H9 (cell line): Measurements from ENCODE around the gene PDE6H. TPM values are rescaled to one million over a fixed set of nuclear protein-coding genes. Genes with fewer than 3 reads are reported as not detected.

Source experiments
- DNase-seq: peaks from one replicate; pipeline ENCODE4 v3.0.0-alpha.2; 2017
- H2AFZ ChIP-seq: one replicate; pipeline ENCODE4 v1.6.1; 2013; ENCODE audit warnings: mild to moderate bottlenecking, low read length, control low read depth, moderate library complexity
- H2AK5ac ChIP-seq: 2 replicates; pipeline ENCODE4 v1.6.1; 2013; ENCODE audit warnings: low read length, control low read depth, mixed read lengths; ENCODE audit not compliant: insufficient read length
- H2BK120ac ChIP-seq: one replicate; pipeline ENCODE4 v1.6.1; 2013; ENCODE audit warnings: low read depth, mild to moderate bottlenecking, low read length, control low read depth, inconsistent platforms; ENCODE audit not compliant: poor library complexity, severe bottlenecking
- H2BK12ac ChIP-seq: 2 replicates; pipeline ENCODE4 v1.6.1; 2013; ENCODE audit warnings: low read length, control low read depth, mixed read lengths, low read depth; ENCODE audit not compliant: insufficient read length
- H2BK15ac ChIP-seq: 2 replicates; pipeline ENCODE4 v1.6.1; 2013; ENCODE audit warnings: low read depth, low read length, control low read depth
- H2BK20ac ChIP-seq: one replicate; pipeline ENCODE4 v1.6.1; 2013; ENCODE audit warnings: low read depth, mild to moderate bottlenecking, low read length, control low read depth, inconsistent platforms; ENCODE audit not compliant: poor library complexity, severe bottlenecking
- H2BK5ac ChIP-seq: 2 replicates; pipeline ENCODE4 v1.6.1; 2013; ENCODE audit warnings: low read length, control low read depth, mixed read lengths; ENCODE audit not compliant: insufficient read length
- H3K14ac ChIP-seq: 2 replicates; pipeline ENCODE4 v1.6.1; 2013; ENCODE audit warnings: low read length, control low read depth; ENCODE audit not compliant: insufficient read depth
- H3K18ac ChIP-seq: 2 replicates; pipeline ENCODE4 v1.6.1; 2013; ENCODE audit warnings: low read depth, mild to moderate bottlenecking, mixed read lengths, low read length, control low read depth; ENCODE audit not compliant: insufficient read length
- H3K23ac ChIP-seq: 2 replicates; pipeline ENCODE4 v1.6.1; 2013; ENCODE audit warnings: low read length, control low read depth, mixed read lengths, low read depth; ENCODE audit not compliant: insufficient read length
- H3K23me2 ChIP-seq: 2 replicates; pipeline ENCODE4 v1.6.1; 2013; ENCODE audit warnings: low read depth, mild to moderate bottlenecking, mixed read lengths, low read length, control low read depth; ENCODE audit not compliant: insufficient read length, poor library complexity, severe bottlenecking
- H3K27ac ChIP-seq: 2 replicates; pipeline ENCODE4 v1.5.1; 2013; ENCODE audit warnings: low read length, control low read depth, mixed read lengths, low read depth; ENCODE audit not compliant: insufficient read length
- H3K27me3 ChIP-seq: 2 replicates; pipeline ENCODE4 v1.6.1; 2013; ENCODE audit warnings: low read length, control low read depth, inconsistent platforms; ENCODE audit not compliant: insufficient read depth
- H3K4ac ChIP-seq: 2 replicates; pipeline ENCODE4 v1.6.1; 2013; ENCODE audit warnings: low read depth, mild to moderate bottlenecking, control low read depth, inconsistent platforms, low read length, moderate library complexity
- H3K4me1 ChIP-seq: 2 replicates; pipeline ENCODE4 v1.6.1; 2013; ENCODE audit warnings: low read length, control low read depth, inconsistent platforms; ENCODE audit not compliant: insufficient read depth
- H3K4me2 ChIP-seq: 2 replicates; pipeline ENCODE4 v1.6.1; 2013; ENCODE audit warnings: low read length, control low read depth, mixed read lengths; ENCODE audit not compliant: insufficient read length, insufficient read depth
- H3K56ac ChIP-seq: 2 replicates; pipeline ENCODE4 v1.6.1; 2013; ENCODE audit warnings: low read depth, mild to moderate bottlenecking, mixed read lengths, low read length, control low read depth; ENCODE audit not compliant: insufficient read length
- H3K79me1 ChIP-seq: 2 replicates; pipeline ENCODE4 v1.6.1; 2013; ENCODE audit warnings: low read depth, mild to moderate bottlenecking, moderate library complexity, low read length, control low read depth, inconsistent platforms; ENCODE audit not compliant: insufficient read depth, poor library complexity, severe bottlenecking
- H3K79me2 ChIP-seq: 2 replicates; pipeline ENCODE4 v1.6.1; 2013; ENCODE audit warnings: low read length, control low read depth, inconsistent platforms; ENCODE audit not compliant: insufficient read depth
- H3K9ac ChIP-seq: 2 replicates; pipeline ENCODE4 v1.6.1; 2013; ENCODE audit warnings: low read length, control low read depth, mixed read lengths; ENCODE audit not compliant: insufficient read length; ENCODE audit errors: extremely low read depth
- H3K9me3 ChIP-seq: one replicate; pipeline ENCODE4 v1.6.1; 2013; ENCODE audit warnings: low read depth, low read length, inconsistent platforms; ENCODE audit not compliant: control insufficient read depth
- H3T11ph ChIP-seq: one replicate; pipeline ENCODE4 v1.6.1; 2013; ENCODE audit warnings: mild to moderate bottlenecking, low read length, control low read depth, inconsistent platforms
- H4K20me1 ChIP-seq: one replicate; pipeline ENCODE4 v1.6.1; 2013; ENCODE audit not compliant: control insufficient read depth, insufficient read length, insufficient read depth
- H4K5ac ChIP-seq: 2 replicates; pipeline ENCODE4 v1.6.1; 2013; ENCODE audit warnings: low read depth, mild to moderate bottlenecking, mixed read lengths, low read length, control low read depth; ENCODE audit not compliant: insufficient read length
- H4K8ac ChIP-seq: replicated peaks from 2 replicates; pipeline ENCODE4 v1.6.1; 2013; ENCODE audit warnings: low read length, control low read depth, mixed read lengths, low read depth; ENCODE audit not compliant: insufficient read length
- H4K91ac ChIP-seq: 2 replicates; pipeline ENCODE4 v1.6.1; 2013; ENCODE audit warnings: low read depth, mild to moderate bottlenecking, moderate library complexity, mixed read lengths, low read length, control low read depth; ENCODE audit not compliant: insufficient read length
- H3K27ac Mint-ChIP-seq, 3 experiments: 2 replicates in 2 of 3; 3 replicates in 1 of 3; pipeline ENCODE4 v1.8.0; 2020 to 2021; ENCODE audit warnings: mixed read lengths in 3 of 3, mild to moderate bottlenecking in 1 of 3, moderate library complexity in 1 of 3
- H3K27me3 Mint-ChIP-seq: 2 replicates; pipeline ENCODE4 v1.8.0; 2021; ENCODE audit warnings: low read depth, mild to moderate bottlenecking, moderate library complexity, mixed read lengths
- H3K36me3 Mint-ChIP-seq, 3 experiments: 2 replicates in 2 of 3; 3 replicates in 1 of 3; pipeline ENCODE4 v1.8.0; 2020 to 2021; ENCODE audit warnings: low read depth in 3 of 3, mixed read lengths in 3 of 3; ENCODE audit not compliant: insufficient read depth in 1 of 3
- H3K4me1 Mint-ChIP-seq, 2 experiments: 2 replicates each; pipeline ENCODE4 v1.8.0; 2020; ENCODE audit warnings: mixed read lengths in 2 of 2
- H3K4me3 Mint-ChIP-seq, 2 experiments: 2 replicates in 1 of 2; 3 replicates in 1 of 2; pipeline ENCODE4 v1.8.0; 2020 to 2021; ENCODE audit warnings: mild to moderate bottlenecking in 2 of 2, mixed read lengths in 2 of 2, moderate library complexity in 1 of 2
- H3K9me3 Mint-ChIP-seq, 2 experiments: 2 replicates in 1 of 2; 3 replicates in 1 of 2; pipeline ENCODE4 v1.8.0; 2020; ENCODE audit warnings: mild to moderate bottlenecking in 2 of 2, mixed read lengths in 2 of 2, moderate library complexity in 1 of 2
- WGBS: extraction: QIAGEN DNeasy Blood & Tissue Kit; methylation state at CpG from one replicate; pipeline ENCODE4 v1.1.7; 2013; ENCODE audit warnings: missing lambda C conversion rate, low lambda C conversion rate, mixed read lengths; ENCODE audit not compliant: insufficient read length; ENCODE audit errors: extremely low coverage; 5-methylcytosine and 5-hydroxymethylcytosine counted together
- total RNA-seq: library from RNA; stranded (reverse); gene quantifications from 2 replicates; pipeline ENCODE4 v1.2.1, GENCODE V29; 2021
- TF ChIP-seq, protein P1 (sequence below): fragments of 200-600 bp; sonication (generic); conservative IDR thresholded peaks from 3 replicates; pipeline ENCODE4 v1.8.0; 2021; ENCODE audit warnings: antibody characterized with exemption, mild to moderate bottlenecking

Gene PDE6H
- total RNA-seq, 1 experiment from 2014 or later = not detected

- H3K27ac Mint-ChIP-seq = no peak overlapping the region
- Histone ChIP-seq H3K9ac (no peak overlapping the region), H3K56ac (no peak overlapping the region), H2BK15ac (no peak overlapping the region), H3K79me1 (no peaks in the 10 kb centered on the region), H3K23ac (no peak overlapping the region), H4K8ac (no peak overlapping the region), H2BK20ac (no peak overlapping the region), H3K4me2 (no peak overlapping the region), H3K79me2 (no peaks in the 10 kb centered on the region), H3K9me3 (no peaks in the 10 kb centered on the region), H3K27ac (no peak overlapping the region), H4K20me1 (no peaks in the 10 kb centered on the region), H3T11ph (no peak overlapping the region), H4K5ac (no peak overlapping the region), H2AFZ (no peak overlapping the region), H3K14ac (no peak overlapping the region), H4K91ac (no peak overlapping the region), H3K4ac (no peak overlapping the region), H3K4me1 (no peaks in the 10 kb centered on the region; the same call in 1 of the 2 replicates), H3K23me2 (no peaks in the 10 kb centered on the region), H2BK12ac (no peak overlapping the region), H3K18ac (no peak overlapping the region), H2BK5ac (no peak overlapping the region), H3K27me3 (no peaks in the 10 kb centered on the region), H2BK120ac (no peak overlapping the region), H2AK5ac (no peak overlapping the region)
- H3K4me3 Mint-ChIP-seq = no peak overlapping the region
- WGBS = no CpG with 5 or more reads among the region's 2 CpGs
- H3K27me3 Mint-ChIP-seq = no peaks in the 10 kb centered on the region
- no peak for DNase-seq
- H3K4me1 Mint-ChIP-seq = peaks cover 9 to 11% of the 10 kb centered on the region in 2 experiments
- TF ChIP-seq, protein P1, sequence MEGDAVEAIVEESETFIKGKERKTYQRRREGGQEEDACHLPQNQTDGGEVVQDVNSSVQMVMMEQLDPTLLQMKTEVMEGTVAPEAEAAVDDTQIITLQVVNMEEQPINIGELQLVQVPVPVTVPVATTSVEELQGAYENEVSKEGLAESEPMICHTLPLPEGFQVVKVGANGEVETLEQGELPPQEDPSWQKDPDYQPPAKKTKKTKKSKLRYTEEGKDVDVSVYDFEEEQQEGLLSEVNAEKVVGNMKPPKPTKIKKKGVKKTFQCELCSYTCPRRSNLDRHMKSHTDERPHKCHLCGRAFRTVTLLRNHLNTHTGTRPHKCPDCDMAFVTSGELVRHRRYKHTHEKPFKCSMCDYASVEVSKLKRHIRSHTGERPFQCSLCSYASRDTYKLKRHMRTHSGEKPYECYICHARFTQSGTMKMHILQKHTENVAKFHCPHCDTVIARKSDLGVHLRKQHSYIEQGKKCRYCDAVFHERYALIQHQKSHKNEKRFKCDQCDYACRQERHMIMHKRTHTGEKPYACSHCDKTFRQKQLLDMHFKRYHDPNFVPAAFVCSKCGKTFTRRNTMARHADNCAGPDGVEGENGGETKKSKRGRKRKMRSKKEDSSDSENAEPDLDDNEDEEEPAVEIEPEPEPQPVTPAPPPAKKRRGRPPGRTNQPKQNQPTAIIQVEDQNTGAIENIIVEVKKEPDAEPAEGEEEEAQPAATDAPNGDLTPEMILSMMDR = no peak
- H3K9me3 Mint-ChIP-seq = no peaks in the 10 kb centered on the region
- H3K36me3 Mint-ChIP-seq = no peaks in the 10 kb centered on the region
Measured at GRCh38 chr12:15004421-15004820, 31.6 kb downstream of the PDE6H start.
